Endothelial cell (in vitro differentiated cells): ENCODE measurements around the gene ALDH3A1. TPM values are rescaled to one million over a fixed set of nuclear protein-coding genes. Genes with fewer than 3 reads are reported as not detected.

Source experiments
- DNase-seq: peaks from one replicate; pipeline ENCODE4 v3.0.0; 2021; ENCODE audit warnings: low spot score
- H3K27ac Mint-ChIP-seq: one replicate; pipeline ENCODE4 v1.8.0; 2021; ENCODE audit warnings: mixed read lengths, inconsistent platforms; ENCODE audit not compliant: unreplicated experiment
- H3K27me3 Mint-ChIP-seq: one replicate; pipeline ENCODE4 v1.8.0; 2021; ENCODE audit warnings: mild to moderate bottlenecking, moderate library complexity, mixed read lengths, inconsistent platforms; ENCODE audit not compliant: unreplicated experiment
- H3K36me3 Mint-ChIP-seq: one replicate; pipeline ENCODE4 v1.8.0; 2021; ENCODE audit warnings: mild to moderate bottlenecking, low read depth, mixed read lengths, inconsistent platforms; ENCODE audit not compliant: unreplicated experiment
- H3K4me1 Mint-ChIP-seq: one replicate; pipeline ENCODE4 v1.8.0; 2021; ENCODE audit warnings: mild to moderate bottlenecking, mixed read lengths, inconsistent platforms; ENCODE audit not compliant: unreplicated experiment
- H3K4me3 Mint-ChIP-seq: one replicate; pipeline ENCODE4 v1.8.0; 2021; ENCODE audit warnings: mild to moderate bottlenecking, mixed read lengths, inconsistent platforms; ENCODE audit not compliant: unreplicated experiment
- H3K9me3 Mint-ChIP-seq: one replicate; pipeline ENCODE4 v1.8.0; 2021; ENCODE audit warnings: mixed read lengths, inconsistent platforms; ENCODE audit not compliant: unreplicated experiment
- total RNA-seq: library from RNA; stranded (reverse); fragmentation: NEBNext Ultra II Directional; extraction: Animal tissue kit (Norgen Biotek cat#: 25700); gene quantifications from one replicate; pipeline ENCODE4 v1.2.1, GENCODE V29; 2021; ENCODE audit not compliant: unreplicated experiment
- TF ChIP-seq, protein P1 (sequence below): fragments of 200-600 bp; sonication (generic); IDR thresholded peaks from one replicate; pipeline ENCODE4 v1.5.0; 2021; ENCODE audit warnings: antibody characterized with exemption; ENCODE audit not compliant: unreplicated experiment

Gene ALDH3A1
- total RNA-seq, 1 donor from 2014 or later, result 0.31 TPM

DNA sequence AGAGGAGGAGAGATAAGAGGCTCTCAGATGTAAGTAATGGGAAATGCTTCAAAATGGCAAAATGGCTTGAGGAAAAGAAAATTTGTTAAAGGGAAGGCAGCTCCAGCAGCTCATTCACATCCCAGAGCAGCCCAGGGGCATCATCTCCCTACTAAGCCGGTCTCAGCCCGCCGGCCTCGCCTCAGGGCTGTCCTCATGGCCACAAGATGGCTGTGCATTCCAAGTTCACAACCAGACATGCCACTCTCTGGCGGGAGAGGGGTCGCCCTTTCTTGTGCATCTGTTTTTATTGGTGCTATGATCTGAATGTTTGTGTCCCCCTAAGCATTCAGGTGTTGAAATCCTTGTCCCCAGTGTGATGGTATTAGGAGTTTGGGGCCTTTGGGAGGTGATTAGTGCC lies 18.2 kb downstream of the ALDH3A1 start:
- no peak overlapping the region for H3K27ac Mint-ChIP-seq
- peaks cover 3% of the 10 kb centered on the region for H3K27me3 Mint-ChIP-seq
- no peaks in the 10 kb centered on the region for H3K4me1 Mint-ChIP-seq

GRCh38 chr17:19728084-19728495 lies 20.0 kb downstream of the ALDH3A1 start:
- Mint-ChIP-seq H3K36me3 (no peaks in the 10 kb centered on the region), H3K27ac (no peak overlapping the region), H3K4me3 (no peak overlapping the region), H3K4me1 (no peaks in the 10 kb centered on the region), H3K27me3 (no peaks in the 10 kb centered on the region), H3K9me3 (no peaks in the 10 kb centered on the region)
- DNase-seq, result no peak
- TF ChIP-seq, protein P1, sequence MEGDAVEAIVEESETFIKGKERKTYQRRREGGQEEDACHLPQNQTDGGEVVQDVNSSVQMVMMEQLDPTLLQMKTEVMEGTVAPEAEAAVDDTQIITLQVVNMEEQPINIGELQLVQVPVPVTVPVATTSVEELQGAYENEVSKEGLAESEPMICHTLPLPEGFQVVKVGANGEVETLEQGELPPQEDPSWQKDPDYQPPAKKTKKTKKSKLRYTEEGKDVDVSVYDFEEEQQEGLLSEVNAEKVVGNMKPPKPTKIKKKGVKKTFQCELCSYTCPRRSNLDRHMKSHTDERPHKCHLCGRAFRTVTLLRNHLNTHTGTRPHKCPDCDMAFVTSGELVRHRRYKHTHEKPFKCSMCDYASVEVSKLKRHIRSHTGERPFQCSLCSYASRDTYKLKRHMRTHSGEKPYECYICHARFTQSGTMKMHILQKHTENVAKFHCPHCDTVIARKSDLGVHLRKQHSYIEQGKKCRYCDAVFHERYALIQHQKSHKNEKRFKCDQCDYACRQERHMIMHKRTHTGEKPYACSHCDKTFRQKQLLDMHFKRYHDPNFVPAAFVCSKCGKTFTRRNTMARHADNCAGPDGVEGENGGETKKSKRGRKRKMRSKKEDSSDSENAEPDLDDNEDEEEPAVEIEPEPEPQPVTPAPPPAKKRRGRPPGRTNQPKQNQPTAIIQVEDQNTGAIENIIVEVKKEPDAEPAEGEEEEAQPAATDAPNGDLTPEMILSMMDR, result no peak

More for the DNA sequence above, 18.2 kb downstream of the ALDH3A1 start:
- Mint-ChIP-seq H3K9me3 (no peaks in the 10 kb centered on the region), H3K4me3 (no peak overlapping the region), H3K36me3 (no peaks in the 10 kb centered on the region)
- TF ChIP-seq, protein P1, result no peak
- no peak for DNase-seq

DNA sequence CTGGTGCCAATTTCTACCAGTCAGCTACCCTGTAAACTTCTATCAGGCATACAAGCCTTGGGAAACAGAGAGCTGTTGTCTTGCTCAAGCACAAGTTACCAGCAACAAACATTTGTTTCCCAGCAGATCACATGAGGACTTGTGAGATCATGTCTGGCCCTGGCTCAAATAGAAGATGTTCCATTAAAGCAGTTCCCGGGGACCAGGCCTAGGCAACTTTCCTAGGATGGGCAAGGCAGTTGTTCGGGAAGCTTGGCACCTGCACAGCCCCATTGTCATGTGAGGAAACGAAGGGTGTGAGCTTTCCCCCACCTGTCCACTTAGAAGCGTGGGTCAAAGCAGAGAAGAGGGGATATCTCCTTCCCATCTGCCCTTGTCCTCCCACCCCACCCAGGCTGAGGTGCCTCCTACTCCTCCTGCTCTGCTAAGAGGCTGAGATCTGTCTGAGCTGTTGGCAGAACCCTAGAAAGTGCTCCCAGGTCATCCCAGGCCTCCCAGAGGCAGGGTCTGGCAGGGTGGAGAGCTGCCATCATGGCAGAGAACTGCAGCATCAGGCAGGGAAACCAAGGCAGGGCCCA lies 20.5 kb downstream of the ALDH3A1 start:
- TF ChIP-seq, protein P1, result no peak
- Mint-ChIP-seq H3K4me3 (no peak overlapping the region), H3K9me3 (no peaks in the 10 kb centered on the region), H3K27me3 (no peaks in the 10 kb centered on the region), H3K27ac (no peak overlapping the region), H3K4me1 (no peaks in the 10 kb centered on the region), H3K36me3 (no peaks in the 10 kb centered on the region)
- DNase-seq, result no peak

DNA sequence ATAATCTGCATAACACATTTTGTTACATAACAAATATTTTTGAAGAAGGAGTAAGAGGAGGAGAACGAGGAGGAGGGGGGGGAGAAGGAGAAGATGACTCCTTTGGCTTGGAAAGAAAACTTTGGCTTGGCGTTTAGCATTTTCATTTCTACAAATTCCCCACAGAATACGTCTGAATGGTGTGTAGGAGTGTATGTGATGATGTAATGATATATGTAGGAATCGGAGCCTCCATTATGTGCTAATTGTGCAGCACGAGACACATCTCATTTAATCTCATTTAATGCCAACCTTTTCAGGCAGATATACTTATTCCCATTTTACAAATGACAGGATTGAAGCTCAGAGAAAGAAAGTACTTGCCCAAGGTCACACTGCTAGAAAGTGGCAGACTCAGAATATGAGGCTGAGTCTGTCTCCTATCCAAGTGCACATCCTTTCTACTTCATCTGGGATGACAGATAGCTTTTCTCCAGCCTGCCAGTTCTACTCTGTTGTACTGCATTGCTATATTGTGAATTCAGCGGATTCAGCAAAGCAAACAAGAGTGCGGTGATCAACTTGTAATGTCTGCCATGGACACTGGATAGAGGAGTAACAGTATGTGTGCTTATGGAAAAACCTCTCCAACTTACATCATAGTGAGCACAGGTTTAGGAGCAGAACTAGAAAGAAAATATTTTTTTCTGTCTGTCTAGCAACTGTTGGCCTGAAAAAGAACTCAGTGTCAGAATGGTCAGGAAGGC lies 21.3 kb downstream of the ALDH3A1 start:
- H3K36me3 Mint-ChIP-seq, result no peaks in the 10 kb centered on the region
- no peak overlapping the region for H3K27ac Mint-ChIP-seq
- TF ChIP-seq, protein P1, result no peak
- H3K4me1 Mint-ChIP-seq, result no peaks in the 10 kb centered on the region
- no peak for DNase-seq
- H3K27me3 Mint-ChIP-seq, result no peaks in the 10 kb centered on the region
- no peak overlapping the region for H3K4me3 Mint-ChIP-seq
- H3K9me3 Mint-ChIP-seq, result no peaks in the 10 kb centered on the region

DNA sequence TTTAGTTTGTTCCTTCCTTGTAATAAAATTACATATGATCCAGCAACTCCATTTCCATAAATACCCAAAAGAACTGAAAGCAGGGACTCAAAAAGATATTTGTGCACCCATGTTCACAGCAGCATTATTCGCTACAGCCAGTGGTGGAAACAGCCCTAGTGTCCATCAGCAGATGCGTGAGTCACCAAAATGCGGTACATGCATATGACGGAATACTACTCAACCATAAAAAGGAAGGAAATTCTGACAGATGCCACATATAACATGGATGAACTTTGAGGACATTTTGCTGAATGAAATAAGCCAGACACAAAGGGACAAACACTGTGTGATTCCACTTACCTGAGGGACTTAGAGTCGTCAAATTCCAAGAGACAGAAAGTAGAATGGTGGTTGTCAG lies 22.6 kb downstream of the ALDH3A1 start:
- Mint-ChIP-seq H3K4me1 (no peaks in the 10 kb centered on the region), H3K27ac (no peak overlapping the region), H3K4me3 (no peak overlapping the region), H3K36me3 (no peaks in the 10 kb centered on the region), H3K27me3 (no peaks in the 10 kb centered on the region), H3K9me3 (no peaks in the 10 kb centered on the region)
- DNase-seq, result no peak
- TF ChIP-seq, protein P1, result no peak
